CD14-positive monocyte (primary cell): ENCODE results near the gene EML6. TPM values are rescaled to one million over a fixed set of nuclear protein-coding genes. Genes with fewer than 3 reads are reported as not detected.

Experiments used
- DNase-seq, 3 donors: peaks; one replicate each; pipeline ENCODE4 v3.0.0-alpha.2; 2011 to 2022
- H2AFZ ChIP-seq: 2 replicates; pipeline ENCODE4 v1.6.0; 2012; ENCODE audit warnings: mild to moderate bottlenecking, low read depth, low read length, inconsistent platforms; ENCODE audit not compliant: insufficient read depth, poor library complexity, severe bottlenecking
- H3K27ac ChIP-seq, 2 donors: 1 replicate in 1 of 2; 2 replicates in 1 of 2; pipeline ENCODE4 v1.5.1; 2012 to 2013; ENCODE audit warnings: low read length in 2 of 2, control low read depth in 1 of 2, inconsistent platforms in 1 of 2, low read depth in 1 of 2, mild to moderate bottlenecking in 1 of 2
- H3K27me3 ChIP-seq, 2 donors: one replicate each; pipeline versions ENCODE4 v1.6.0 to v1.6.1; 2011 to 2013; ENCODE audit warnings: low read length in 2 of 2; ENCODE audit not compliant: control insufficient read depth in 2 of 2, insufficient read depth in 2 of 2
- H3K36me3 ChIP-seq, 2 donors: replicated peaks in 1 of 2; 1 replicate in 1 of 2; 2 replicates in 1 of 2; pipeline versions ENCODE4 v1.5.1 to v1.6.1; 2012 to 2013; ENCODE audit warnings: low read length in 2 of 2, control low read depth in 1 of 2, inconsistent platforms in 1 of 2, mild to moderate bottlenecking in 1 of 2; ENCODE audit not compliant: insufficient read depth in 2 of 2, control insufficient read depth in 1 of 2
- H3K4me1 ChIP-seq, 2 donors: 1 replicate in 1 of 2; 2 replicates in 1 of 2; pipeline versions ENCODE4 v1.5.1 to v1.6.1; 2012 to 2013; ENCODE audit warnings: low read length in 2 of 2, control low read depth in 1 of 2, inconsistent platforms in 1 of 2, mild to moderate bottlenecking in 1 of 2, moderate library complexity in 1 of 2; ENCODE audit not compliant: insufficient read depth in 2 of 2, control insufficient read depth in 1 of 2
- H3K4me2 ChIP-seq: replicated peaks from 2 replicates; pipeline ENCODE3; 2012; ENCODE audit warnings: low read length, moderate library complexity, mild to moderate bottlenecking; ENCODE audit not compliant: poor library complexity, severe bottlenecking; ENCODE audit errors: extremely low read depth
- H3K4me3 ChIP-seq, 3 experiments: fragments of 200-600 bp in 1 of 3; sonication (generic) in 1 of 3; replicated peaks in 1 of 3; 1 replicate in 2 of 3; 2 replicates in 1 of 3; pipeline ENCODE4 v1.5.1; 2011 to 2013; ENCODE audit warnings: low read length in 3 of 3, mild to moderate bottlenecking in 3 of 3, control low read depth in 2 of 3, low read depth in 2 of 3, inconsistent platforms in 1 of 3, moderate library complexity in 1 of 3
- H3K79me2 ChIP-seq: 2 replicates; pipeline ENCODE4 v1.6.0; 2012; ENCODE audit warnings: mild to moderate bottlenecking, control low read depth, inconsistent platforms, low read length, moderate library complexity; ENCODE audit not compliant: insufficient read depth
- H3K9ac ChIP-seq: 2 replicates; pipeline ENCODE4 v1.6.0; 2017; ENCODE audit warnings: low read length, mild to moderate bottlenecking; ENCODE audit not compliant: insufficient read depth, poor library complexity, severe bottlenecking
- H3K9me3 ChIP-seq, 2 donors: replicated peaks in 1 of 2; 1 replicate in 1 of 2; 2 replicates in 1 of 2; pipeline versions ENCODE4 v1.5.1 to v1.6.1; 2012 to 2013; ENCODE audit warnings: low read length in 2 of 2, control low read depth in 1 of 2; ENCODE audit not compliant: control insufficient read depth in 1 of 2, insufficient read depth in 1 of 2
- H4K20me1 ChIP-seq: 2 replicates; pipeline ENCODE4 v1.6.0; 2012; ENCODE audit warnings: mild to moderate bottlenecking, low read length, control low read depth, moderate library complexity; ENCODE audit not compliant: insufficient read depth
- H3K27ac Mint-ChIP-seq, 7 donors: one replicate each; pipeline ENCODE4 v1.8.0; 2020; ENCODE audit warnings: mild to moderate bottlenecking in 7 of 7, mixed read lengths in 7 of 7, moderate library complexity in 6 of 7, inconsistent platforms in 2 of 7
- H3K27me3 Mint-ChIP-seq, 3 donors: one replicate each; pipeline ENCODE4 v1.8.0; 2021 to 2022; ENCODE audit warnings: low read depth in 3 of 3, mild to moderate bottlenecking in 3 of 3, mixed read lengths in 3 of 3, moderate library complexity in 3 of 3, inconsistent platforms in 1 of 3
- H3K36me3 Mint-ChIP-seq, 2 donors: one replicate each; pipeline ENCODE4 v1.8.0; 2020; ENCODE audit warnings: mixed read lengths in 2 of 2, inconsistent platforms in 1 of 2, mild to moderate bottlenecking in 1 of 2
- H3K4me1 Mint-ChIP-seq: one replicate; pipeline ENCODE4 v1.8.0; 2020; ENCODE audit warnings: mild to moderate bottlenecking, mixed read lengths
- H3K4me3 Mint-ChIP-seq, 2 donors: one replicate each; pipeline ENCODE4 v1.8.0; 2020; ENCODE audit warnings: mild to moderate bottlenecking in 2 of 2, mixed read lengths in 2 of 2, moderate library complexity in 1 of 2
- H3K9me3 Mint-ChIP-seq, 7 donors: one replicate each; pipeline ENCODE4 v1.8.0; 2020 to 2022; ENCODE audit warnings: mixed read lengths in 7 of 7, mild to moderate bottlenecking in 6 of 7, moderate library complexity in 6 of 7, inconsistent platforms in 2 of 7
- CTCF ChIP-seq: fragments of 200-600 bp; IDR thresholded peaks from one replicate; pipeline ENCODE4 v1.8.0; 2022; ENCODE audit warnings: antibody characterized with exemption, mild to moderate bottlenecking
- WGBS: methylation state at CpG from one replicate; pipeline ENCODE4 v1.1.5; 2013; ENCODE audit warnings: missing lambda C conversion rate; ENCODE audit not compliant: insufficient coverage; 5-methylcytosine and 5-hydroxymethylcytosine counted together
- intact Hi-C, 2 donors: fragments of 100-400 bp; cut with micrococcal nuclease; formaldehyde crosslinking; loops; one replicate each; pipeline versions ENCODE4 v1.15.0 to v1.15.1; 2023
- polyA plus RNA-seq, 3 donors: library from polyadenylated mRNA; depleted of rRNA in 1 of 3; unstranded in 2 of 3; stranded (reverse) in 1 of 3; fragments of 300-500 nt in 2 of 3; fragments of >200 nt in 1 of 3; fragmentation: Illumina TruSeq in 2 of 3; gene quantifications; 1 replicate in 2 of 3; 2 replicates in 1 of 3; pipeline ENCODE4 v1.2.3, GENCODE V29; 2012 to 2021

EML6 gene
- polyA plus RNA-seq, 3 donors = 0.79 TPM; not detected in 2

GRCh38 chr2:54726431-54726830 lies 3.0 kb downstream of the EML6 start:
- intact Hi-C loops = loop anchor here (10.0 kb wide), 2 partner anchors 612 to 888 kb away; partner anchors contain the start of genes ACYP2 (in 1 of the 2) and PPP4R3B (in 1 of the 2)
- peaks cover 31 to 62% (median 35%) of the 10 kb centered on the region in 3 donors for H3K27me3 Mint-ChIP-seq
- H3K27ac Mint-ChIP-seq = no peak overlapping the region

GRCh38 chr2:54726940-54727339 lies 3.5 kb downstream of the EML6 start:
- intact Hi-C loops = loop anchor here (10.0 kb wide), 2 partner anchors 612 to 888 kb away; partner anchors contain the start of genes ACYP2 (in 1 of the 2) and PPP4R3B (in 1 of the 2)
- WGBS = 24% methylated on average over 2 of the region's 2 CpGs
- no peak overlapping the region for H3K27ac Mint-ChIP-seq
- H3K36me3 Mint-ChIP-seq = peaks cover 0 to 10% of the 10 kb centered on the region in 2 donors
- no peak for TF ChIP-seq CTCF
- peaks cover 20 to 27% of the 10 kb centered on the region in 2 donors for H3K4me1 ChIP-seq
- peaks cover 0 to 8% (median 6%) of the 10 kb centered on the region in 7 donors for H3K9me3 Mint-ChIP-seq
- H2AFZ ChIP-seq = no peak overlapping the region
- no peak overlapping the region for H3K27ac ChIP-seq
- peaks cover 33 to 45% of the 10 kb centered on the region in 2 donors for H3K27me3 ChIP-seq
- no peak for DNase-seq
- peak overlapping the region in 1 of 2 donors; percentile 89 for H3K4me3 Mint-ChIP-seq
- H3K4me2 ChIP-seq = no peak overlapping the region
- no peaks in the 10 kb centered on the region for H3K36me3 ChIP-seq
- H4K20me1 ChIP-seq = no peaks in the 10 kb centered on the region
- peaks cover 0 to 7% of the 10 kb centered on the region in 2 donors for H3K9me3 ChIP-seq
- no peak overlapping the region for H3K4me3 ChIP-seq
- peaks cover 31 to 61% (median 35%) of the 10 kb centered on the region in 3 donors for H3K27me3 Mint-ChIP-seq
- H3K9ac ChIP-seq = no peak overlapping the region
- H3K4me1 Mint-ChIP-seq = peaks cover 19% of the 10 kb centered on the region
- no peaks in the 10 kb centered on the region for H3K79me2 ChIP-seq

More at GRCh38 chr2:54726431-54726830, 3.0 kb downstream of the EML6 start:
- no CpG with 5 or more reads among the region's 1 CpG for WGBS
- H4K20me1 ChIP-seq = no peaks in the 10 kb centered on the region
- no peak overlapping the region for H3K27ac ChIP-seq
- Mint-ChIP-seq H3K9me3 (peaks cover 0 to 8% (median 6%) of the 10 kb centered on the region in 7 donors), H3K4me3 (peak overlapping the region in 1 of 2 donors; percentile 89), H3K36me3 (peaks cover 0 to 10% of the 10 kb centered on the region in 2 donors), H3K4me1 (peaks cover 19% of the 10 kb centered on the region)
- H3K4me2 ChIP-seq = no peak overlapping the region
- no peaks in the 10 kb centered on the region for H3K36me3 ChIP-seq
- H3K4me3 ChIP-seq = no peak overlapping the region
- no peak for TF ChIP-seq CTCF
- peaks cover 20 to 27% of the 10 kb centered on the region in 2 donors for H3K4me1 ChIP-seq
- peaks cover 0 to 7% of the 10 kb centered on the region in 2 donors for H3K9me3 ChIP-seq
- DNase-seq = no peak
- peaks cover 33 to 47% of the 10 kb centered on the region in 2 donors for H3K27me3 ChIP-seq
- no peaks in the 10 kb centered on the region for H3K79me2 ChIP-seq
- no peak overlapping the region for H2AFZ ChIP-seq
- no peak overlapping the region for H3K9ac ChIP-seq
